OCI-M2 (cell line): ENCODE data around the gene NEU2.
"Not testable (repeated sequence)": the region's sequence is repeated elsewhere in the genome, so short reads cannot be mapped to it uniquely, and the experiment has no call there.

Experiments used
- DNase-seq: peaks from one replicate; lab custom pipeline; 2025; ENCODE audit not compliant: unreplicated experiment; lab: John Stamatoyannopoulos, UW

Gene NEU2

DNA sequence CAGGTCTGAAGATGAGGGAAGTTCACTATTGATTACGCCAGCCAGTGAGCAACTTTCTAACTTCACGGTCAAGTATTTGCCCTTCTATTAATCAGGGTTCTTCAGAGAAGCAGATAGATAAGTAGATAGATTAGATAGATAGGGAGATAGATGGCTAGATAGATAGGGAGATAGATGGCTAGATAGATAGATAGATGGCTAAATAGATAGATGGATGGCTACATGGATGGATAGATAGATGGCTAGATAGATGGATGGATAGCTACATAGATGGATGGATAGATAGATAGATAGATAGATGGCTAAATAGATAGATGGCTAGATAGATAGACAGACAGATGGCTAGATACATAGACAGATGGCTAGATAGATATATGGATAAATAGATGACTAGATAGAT is 22.9 kb downstream of the NEU2 start:
- DNase-seq: no peak

DNA sequence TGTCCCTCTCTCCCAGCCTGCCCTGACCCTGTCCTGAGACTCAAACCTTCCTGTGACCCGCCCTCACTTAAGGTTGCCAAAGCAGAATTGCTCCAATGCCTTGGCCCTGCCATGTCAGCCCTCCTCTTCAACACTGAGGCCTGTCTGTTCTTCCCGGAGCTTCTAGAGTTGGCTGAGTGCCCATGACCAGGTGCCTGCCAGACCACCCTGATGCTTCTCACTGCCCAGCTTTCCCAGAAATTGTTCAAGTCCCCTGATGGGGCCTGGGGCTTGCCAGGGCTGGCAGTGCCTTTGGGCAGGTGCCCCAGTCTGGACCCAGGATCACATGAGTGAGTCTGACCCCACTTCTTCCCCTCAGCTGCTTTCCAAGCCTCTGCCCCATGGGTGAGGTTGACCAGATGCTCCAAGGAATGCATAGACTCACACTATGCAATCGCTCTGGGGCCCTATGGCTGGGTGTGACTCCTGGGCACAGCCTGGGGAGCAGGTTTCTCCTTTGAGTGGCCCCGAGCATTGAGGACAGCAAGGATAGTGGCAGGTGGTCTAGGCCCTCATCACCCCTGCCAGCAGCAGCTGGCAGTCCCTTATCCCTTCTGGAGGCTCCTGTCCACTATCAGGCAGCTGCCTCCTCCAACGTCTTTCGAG is 24.6 kb downstream of the NEU2 start:
- DNase-seq: no peak

DNA sequence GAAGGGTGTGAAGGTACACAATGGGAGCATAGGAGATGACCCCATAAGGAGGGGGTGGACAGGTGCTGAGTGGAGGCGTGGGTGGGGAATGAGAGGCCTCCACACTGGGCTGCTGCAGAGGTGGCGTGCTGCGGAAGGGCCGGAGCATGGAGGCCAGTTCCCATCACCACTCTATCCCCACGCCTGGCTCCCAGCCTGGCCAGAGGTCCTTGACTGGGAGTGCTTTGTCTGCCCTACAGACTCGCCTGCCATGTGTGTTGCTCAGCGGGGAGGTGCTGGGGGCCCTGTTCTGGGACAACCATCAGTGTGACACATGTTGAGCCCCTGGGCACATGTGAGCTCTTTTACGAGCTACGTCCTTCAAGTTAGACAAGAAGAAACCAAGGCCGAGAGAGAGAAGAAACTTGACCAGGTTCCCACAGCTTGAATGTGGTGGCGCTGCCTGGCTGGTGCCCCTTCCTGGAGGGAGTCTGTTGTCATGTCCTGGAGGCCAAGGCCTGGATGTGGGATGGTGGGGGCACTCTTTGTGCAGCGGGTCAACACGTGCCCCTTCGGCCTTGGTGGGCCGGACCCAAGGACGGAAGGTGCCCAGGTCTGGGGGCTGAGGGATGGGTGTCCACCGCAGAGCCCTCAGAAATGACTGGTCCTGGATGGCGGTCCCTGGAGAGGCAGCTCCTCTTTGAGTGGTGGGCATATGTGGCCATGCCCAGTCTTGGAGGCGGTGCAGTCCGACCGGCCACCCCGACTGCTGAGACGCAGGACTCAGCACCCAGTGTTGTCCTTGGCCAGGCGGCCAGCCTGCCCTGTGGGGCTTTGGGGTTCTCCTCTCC is 26.5 kb downstream of the NEU2 start:
- no peak for DNase-seq

DNA sequence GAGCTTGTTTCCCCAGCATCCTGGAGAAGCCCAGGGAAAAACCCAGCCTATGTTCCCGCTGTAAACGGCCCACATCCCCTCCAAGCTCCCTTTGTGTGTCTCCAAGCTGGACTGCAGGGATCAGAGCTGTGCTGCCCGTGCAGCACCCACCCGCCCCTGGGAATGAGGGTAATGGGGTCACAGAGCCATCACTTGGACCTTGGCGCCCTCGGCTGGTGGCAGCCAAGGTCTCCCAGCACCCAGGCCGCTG is 27.0 kb downstream of the NEU2 start:
- DNase-seq: peak; percentile 6

DNA sequence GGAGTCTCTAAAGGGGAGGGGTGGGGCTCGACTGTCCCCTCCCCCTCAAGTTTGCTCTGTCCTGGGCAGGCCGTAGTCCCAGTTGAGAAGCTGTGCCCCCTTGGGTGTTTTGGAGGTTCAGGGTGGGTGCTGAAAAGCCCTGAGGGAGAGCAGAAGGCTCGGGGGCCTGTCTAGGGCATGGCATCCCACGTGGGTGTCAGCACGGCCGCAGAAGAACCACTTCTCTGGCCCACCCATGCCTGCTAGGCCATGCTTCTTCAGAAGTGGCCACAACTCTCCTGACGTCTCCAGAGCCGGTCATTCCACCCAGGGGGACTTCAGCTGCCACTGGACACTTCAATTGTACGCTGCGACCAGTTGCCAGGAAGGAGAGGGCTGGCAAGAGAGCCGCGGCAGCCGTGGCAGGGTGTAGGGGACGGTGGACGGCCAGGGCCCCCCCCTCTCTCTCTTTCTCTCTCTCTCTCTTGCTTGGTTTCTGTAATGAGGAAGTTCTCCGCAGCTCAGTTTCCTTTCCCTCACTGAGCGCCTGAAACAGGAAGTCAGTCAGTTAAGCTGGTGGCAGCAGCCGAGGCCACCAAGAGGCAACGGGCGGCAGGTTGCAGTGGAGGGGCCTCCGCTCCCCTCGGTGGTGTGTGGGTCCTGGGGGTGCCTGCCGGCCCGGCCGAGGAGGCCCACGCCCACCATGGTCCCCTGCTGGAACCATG is 27.5 kb downstream of the NEU2 start, which contains the start of gene INPP5D:
INPP5D (plus strand) TSS at position 546 of the 704 bp plus-strand sequence; CDS start at position 683, 137 bp downstream.
- DNase-seq: no peak

DNA sequence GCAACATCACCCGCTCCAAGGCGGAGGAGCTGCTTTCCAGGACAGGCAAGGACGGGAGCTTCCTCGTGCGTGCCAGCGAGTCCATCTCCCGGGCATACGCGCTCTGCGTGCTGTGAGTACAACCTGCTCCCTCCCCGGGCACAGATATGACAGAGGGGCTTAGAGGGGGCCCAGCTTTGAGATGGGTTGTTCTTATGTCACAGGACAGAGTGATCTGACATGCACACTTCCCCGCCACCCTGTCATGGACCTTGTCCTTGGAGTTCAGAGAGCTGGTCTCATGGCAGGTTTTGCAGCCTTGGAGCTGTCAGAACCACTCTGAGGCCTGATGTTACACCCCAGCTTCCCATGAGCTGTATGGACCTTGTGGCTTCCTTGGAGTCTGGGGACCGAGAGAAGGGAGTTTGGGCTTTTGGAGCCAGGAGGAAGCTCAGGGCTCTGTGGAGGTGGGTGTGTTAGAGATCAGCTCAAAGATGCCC is 28.1 kb downstream of the NEU2 start:
- DNase-seq: no peak

DNA sequence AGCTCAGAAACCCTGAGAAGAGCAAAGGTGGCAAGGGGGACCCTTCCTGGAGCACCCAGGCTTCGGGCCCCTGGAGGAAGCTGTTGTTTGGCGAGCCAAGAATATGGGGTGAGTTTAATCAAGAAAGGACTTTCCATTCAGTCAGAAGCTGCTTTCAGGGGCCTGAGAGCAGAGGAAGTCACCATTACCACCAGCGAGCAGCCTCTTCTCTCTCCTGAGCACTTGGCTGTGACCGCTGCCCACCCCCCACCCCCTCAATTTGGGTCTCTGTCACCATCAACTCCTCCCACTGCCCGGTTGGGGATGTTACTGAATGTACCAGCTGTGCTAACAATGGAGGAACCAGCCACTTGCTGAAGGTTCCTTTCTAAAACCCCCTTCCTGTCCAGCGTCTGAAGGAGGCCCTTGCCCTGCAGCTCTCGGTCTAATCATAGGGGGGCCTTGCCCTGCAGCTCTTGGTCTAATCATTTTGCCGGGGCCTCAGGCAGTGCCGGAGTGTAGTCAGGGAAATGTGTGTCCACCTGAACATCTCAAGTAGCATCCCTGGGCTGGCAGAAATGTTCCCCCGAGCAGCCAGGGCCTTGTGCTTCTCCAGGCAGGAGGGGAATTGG is 28.6 kb downstream of the NEU2 start:
- DNase-seq: no peak

DNA sequence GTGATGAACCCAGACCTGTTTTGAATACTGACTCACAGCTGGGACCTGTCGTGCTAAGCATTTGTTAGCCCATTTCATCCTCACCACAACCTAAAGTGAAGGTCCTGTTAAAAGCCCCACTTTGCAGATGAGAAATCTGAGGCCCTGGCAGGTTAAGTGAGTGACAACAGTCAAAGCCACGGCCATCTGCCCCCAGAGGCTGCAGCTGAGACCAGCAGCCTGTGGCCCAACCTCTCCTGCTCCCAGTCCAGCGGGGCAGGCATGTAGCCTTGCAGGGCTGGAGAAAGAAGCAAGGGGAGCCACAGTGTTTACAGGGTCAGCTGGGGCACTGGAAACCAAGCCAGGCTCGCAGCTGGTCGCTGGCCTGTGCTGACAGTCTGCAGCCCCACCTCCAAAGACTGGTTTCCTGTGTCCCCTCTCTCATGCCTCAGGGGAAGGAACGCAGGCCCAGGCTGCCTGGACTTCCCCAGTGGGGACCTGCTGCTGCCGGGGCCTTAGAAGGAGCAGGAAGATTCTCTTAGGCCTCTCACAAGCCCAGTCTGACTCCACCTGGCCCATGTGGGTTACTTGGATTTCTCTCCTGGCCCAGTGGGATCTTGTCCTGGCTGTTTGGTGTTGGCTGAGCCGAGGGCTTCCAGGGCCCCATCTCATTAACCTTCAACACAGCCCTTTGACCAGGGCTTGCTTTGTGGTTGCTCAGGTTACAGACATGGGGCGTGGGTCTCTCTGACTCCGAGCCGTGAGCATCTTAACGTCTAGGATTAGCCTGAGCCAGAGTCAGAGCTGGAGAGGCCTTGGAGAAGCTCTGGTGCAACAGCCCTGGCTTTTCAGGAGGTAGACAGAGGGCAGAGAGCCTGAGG is 29.3 kb downstream of the NEU2 start:
- no peak for DNase-seq

DNA sequence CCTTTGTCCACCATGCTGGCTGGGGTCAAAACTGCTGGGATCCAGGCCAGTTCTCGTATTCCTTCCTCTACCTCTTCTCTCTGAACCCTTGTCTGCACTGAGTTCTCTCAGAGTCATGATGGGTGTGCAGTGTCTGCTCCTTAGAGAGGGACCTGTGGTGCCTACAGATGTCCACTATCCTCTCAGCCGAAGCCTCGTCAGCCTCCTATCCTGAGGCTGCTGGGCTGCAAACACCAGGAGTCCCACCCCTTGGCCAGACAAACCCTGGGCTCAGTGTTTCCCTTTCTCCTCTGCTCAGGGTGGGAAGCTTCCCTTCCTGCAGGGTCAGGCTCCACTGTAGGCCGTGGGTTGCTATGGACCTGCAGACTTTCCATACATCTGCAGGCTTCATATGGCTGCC is 30.0 kb downstream of the NEU2 start:
- no peak for DNase-seq

DNA sequence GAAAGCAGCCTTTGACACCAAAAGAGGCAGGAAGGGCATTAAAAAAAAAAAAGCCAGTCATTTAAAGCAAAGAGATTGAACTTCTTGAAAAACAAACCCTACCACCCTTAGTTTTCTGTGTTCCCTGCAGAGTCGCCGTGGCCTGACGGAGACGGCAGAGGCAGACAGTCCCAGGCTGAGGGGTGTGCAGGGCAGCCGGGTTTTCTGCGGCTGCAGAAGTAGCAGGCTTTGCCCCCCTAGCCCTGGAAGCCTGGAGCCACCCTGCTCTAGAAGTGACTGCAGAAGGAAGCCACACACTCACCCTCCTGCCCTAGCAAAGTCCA is 30.4 kb downstream of the NEU2 start:
- DNase-seq: no peak

DNA sequence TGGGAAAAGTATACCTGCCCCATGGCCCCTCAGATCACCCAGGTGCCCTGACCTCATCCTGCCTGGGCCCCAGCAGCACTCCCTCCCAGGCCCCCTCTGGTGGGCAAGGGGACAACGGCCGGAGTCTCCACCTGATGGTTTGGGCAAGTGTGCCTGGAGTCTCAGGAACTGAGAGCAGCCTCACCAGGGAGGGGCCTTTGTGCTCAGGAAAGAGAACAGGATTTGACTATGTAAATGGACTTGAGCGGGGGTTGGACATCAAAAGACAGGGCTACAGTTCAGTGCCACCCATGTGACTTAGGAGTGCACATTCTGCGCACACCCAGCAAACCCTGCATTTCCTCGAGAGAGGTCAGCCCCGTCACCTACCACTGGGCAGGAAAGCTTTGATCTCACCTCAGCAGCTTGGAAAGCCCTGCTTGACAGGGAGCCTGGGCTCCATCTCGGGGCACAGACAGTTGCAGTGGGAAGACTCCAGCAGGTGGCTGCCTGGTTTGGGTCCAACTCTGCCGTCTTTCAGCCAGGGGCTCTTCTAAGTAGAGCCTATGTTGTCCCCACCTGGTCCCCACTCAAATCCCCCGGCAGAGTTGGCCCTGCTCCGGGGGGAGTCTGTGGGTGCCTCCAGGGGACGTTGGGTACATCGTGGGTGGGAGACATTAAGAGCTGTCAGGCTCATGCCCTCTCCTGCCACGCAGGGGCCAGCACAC is 30.9 kb downstream of the NEU2 start:
- no peak for DNase-seq

DNA sequence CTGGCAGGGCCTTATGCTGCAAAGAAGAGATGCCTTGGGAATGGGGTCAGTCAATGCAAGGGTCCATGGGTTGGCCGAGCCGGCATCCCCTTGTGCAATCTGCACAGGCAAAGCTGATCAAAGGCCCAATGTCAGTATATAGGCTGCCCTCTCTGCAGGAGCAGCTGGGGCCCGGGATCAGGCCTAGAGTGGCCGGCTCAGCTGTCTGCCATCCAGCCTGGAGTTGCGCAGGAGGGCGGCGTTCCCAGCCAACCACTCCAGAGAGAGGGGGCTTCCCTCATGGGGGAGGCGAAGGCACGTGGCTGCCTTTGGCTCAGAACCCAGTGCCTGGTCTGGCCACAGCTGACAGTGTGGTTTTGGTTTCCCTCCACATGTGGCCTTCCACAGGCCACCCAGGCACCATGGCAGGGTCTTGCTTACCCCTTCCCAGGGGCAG is 31.5 kb downstream of the NEU2 start:
- DNase-seq: no peak

DNA sequence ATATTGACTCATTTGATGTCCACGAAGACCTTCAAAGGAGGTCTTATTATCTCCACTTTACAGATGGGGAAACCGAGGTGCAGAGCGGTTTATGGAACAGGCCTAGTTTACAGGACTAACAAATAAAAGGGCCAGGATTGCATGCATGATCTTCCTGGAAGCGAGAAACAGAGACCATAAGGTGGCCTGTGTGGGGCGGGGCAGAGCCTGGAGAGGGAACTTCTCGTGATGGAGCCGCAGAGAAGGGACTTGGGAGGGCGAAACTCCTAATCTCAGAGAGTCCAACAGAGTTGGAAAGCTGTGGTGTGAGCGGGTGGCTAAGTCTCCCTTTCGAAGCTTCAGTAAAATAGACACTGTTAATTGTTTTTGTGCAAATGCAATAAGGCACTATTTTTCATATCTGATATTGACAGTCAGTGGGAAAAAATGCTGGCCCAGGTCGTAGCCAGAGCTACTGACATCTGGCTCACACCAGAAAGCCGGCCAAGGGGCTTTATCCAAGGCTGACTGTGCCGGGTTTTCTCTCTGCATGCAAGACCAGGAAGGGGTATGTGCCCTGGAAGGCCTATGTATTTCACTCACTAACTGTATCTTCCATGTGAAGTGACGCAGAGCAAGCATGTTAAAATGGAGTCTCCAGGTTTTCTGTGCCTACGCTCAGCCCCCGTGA is 32.2 kb downstream of the NEU2 start:
- DNase-seq: no peak

DNA sequence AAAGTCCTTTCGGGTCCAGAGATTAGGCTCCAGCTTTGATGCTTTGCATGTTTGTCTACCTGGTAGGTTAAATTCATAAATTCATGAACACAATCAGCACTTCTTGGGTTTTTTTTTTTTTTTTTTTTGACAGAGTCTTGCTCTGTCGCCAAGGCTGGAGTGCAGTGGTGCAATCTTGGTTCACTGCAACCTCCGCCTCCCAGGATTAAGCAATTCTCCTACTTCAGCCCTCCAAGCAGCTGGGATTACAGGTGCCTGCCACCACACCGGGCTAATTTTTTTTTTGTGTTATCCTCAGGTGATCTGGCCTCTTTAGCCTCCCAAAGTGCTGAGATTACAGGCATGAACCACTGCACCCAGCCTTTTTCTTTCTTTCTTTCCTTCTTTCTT is 32.7 kb downstream of the NEU2 start:
- DNase-seq: not testable (repeated sequence)

DNA sequence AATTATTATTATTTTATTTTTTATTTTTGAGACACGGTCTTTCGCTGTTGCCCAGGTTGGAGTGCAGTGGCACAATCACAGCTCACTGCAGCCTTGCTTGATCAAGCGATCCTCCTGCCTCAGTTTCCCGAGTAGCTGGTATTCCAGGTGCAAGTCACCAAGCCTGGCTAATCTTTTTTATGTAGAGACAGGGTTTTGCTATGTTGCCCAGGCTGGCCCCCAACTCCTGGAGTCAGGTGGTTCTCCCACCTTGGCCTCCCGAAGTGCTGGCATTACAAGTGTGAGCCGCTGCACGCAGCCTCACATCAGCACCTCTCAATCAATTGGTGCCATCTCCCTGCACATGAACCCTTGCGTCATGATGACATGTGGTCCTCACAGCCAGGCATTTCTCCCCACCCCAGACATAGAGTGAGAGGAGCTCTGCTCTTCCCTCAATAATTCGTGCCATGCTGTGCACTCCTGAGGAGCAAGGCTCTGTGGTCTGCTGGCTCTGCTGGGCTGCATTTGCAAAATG is 33.5 kb downstream of the NEU2 start:
- no peak for DNase-seq

DNA sequence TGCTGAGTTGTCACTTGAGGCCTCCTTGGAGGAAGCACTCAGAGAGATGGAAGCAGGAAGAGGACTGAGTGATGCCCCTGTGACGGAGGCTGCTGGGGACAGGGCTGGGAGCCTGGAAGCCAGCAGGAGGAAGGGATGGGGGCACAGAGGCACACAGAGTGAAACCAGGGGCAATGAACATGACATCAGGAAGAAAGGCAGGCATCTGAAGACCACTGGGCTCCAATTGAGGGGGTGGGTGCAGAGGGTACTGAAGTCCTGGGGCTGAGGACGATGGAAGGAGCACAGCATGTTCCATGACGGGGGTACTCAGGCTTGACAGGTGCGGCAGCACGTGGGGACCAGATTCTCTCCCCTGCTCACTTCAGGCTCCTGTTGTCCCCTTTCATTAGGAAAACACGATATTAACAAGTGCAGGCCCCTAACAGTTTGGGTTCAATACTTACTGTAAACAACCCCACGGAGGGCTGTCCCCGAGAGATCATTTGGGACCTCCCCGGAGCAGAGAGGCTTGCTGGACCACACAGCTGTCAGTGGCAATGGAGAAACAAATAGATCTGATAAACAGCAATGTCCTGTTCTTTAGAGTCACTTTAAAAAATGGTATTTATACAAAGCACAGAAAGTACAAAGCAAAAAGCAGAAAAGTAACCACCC is 36.4 kb downstream of the NEU2 start:
- no peak for DNase-seq

DNA sequence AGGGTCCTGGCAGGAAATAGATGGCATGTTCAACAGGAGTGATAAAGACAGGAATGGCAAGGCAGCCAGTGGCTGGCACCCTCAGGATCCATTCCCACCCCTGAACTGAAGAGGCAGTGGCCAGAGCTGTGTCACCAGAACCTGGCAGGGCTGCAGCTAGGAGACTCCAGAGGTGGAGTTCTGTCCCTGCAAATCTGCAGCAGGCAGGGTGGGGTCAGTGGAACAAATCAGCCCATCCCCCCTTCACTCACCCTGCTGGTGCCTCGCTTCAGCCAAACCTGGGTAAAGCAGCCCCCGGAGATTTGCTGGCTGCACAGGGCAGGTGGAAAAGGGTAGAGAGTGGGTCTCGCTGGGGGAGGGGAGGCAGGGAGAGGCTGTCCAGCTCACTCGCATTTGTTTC is 40.4 kb downstream of the NEU2 start:
- no peak for DNase-seq

DNA sequence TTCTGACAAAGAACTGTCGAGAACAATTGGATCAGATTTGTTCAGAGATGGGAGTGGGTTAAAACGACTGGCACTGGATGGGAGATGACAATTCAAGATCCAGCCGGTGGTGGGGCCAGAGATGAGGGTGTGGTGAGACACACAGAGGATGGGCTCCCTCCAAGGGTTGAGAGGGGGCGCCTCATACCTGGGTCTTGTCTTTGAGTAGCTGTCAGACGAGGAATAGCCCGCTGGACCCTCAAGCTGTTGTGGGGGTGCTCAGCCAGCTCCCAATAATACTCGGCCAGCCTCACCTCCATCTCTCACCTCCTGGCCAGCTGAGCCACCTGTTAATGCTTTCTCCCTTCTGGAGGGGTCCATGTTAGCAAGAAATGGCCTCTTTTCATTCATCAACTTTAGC is 41.6 kb downstream of the NEU2 start:
- no peak for DNase-seq
